ENCODE data around the gene LHFPL3.
"Not testable (repeated sequence)": the region's sequence is repeated elsewhere in the genome, so short reads cannot be mapped to it uniquely, and the experiment has no call there.

Gene LHFPL3

GRCh38 chr7:104695563-104695962 lies 367.2 kb downstream of the LHFPL3 start:
- no peak overlapping the region for H2BK5ac ChIP-seq (ENCODE audit: low read length)

GRCh38 chr7:104700336-104700735 lies 371.9 kb downstream of the LHFPL3 start:
- Histone ChIP-seq H3K9ac (ENCODE audit: low read length) (no peak overlapping the region), H3K27me3 (ENCODE audit: insufficient read depth, low read length, poor library complexity) (no peaks in the 10 kb centered on the region), H3K79me1 (ENCODE audit: low read length) (no peaks in the 10 kb centered on the region), H2BK15ac (replicated peaks; ENCODE audit: low read depth) (no peak overlapping the region), H4K8ac (ENCODE audit: low read depth, low read length) (no peak overlapping the region), H3K23ac (ENCODE audit: low read length) (no peak overlapping the region), H3K18ac (ENCODE audit: low read length) (no peak overlapping the region), H3K4me1 (ENCODE audit: control insufficient read depth, low read depth, low read length) (no peaks in the 10 kb centered on the region), H2AK5ac (ENCODE audit: low read length) (no peak overlapping the region), H3K4ac (ENCODE audit: low read depth, low read length) (no peak overlapping the region), H3K4me3 (ENCODE audit: low read length) (no peak overlapping the region), H2BK120ac (ENCODE audit: low read depth, low read length) (no peak overlapping the region), H3K27ac (ENCODE audit: low read depth, low read length) (no peak overlapping the region), H4K5ac (ENCODE audit: low read length) (no peak overlapping the region), H2BK5ac (ENCODE audit: low read length) (no peak overlapping the region), H3K79me2 (ENCODE audit: control insufficient read depth, insufficient read depth, low read length) (no peaks in the 10 kb centered on the region), H3K4me2 (ENCODE audit: low read length) (no peak overlapping the region), H3K56ac (ENCODE audit: low read length) (no peak overlapping the region), H3K36me3 (ENCODE audit: control insufficient read depth, insufficient read depth, low read length) (no peaks in the 10 kb centered on the region)
- no peak for DNase-seq
- WGBS (ENCODE audit: extremely low coverage, insufficient coverage, low lambda C conversion rate) = no CpG with 5 or more reads among the region's 1 CpG

More at GRCh38 chr7:104695563-104695962, 367.2 kb downstream of the LHFPL3 start:
- Histone ChIP-seq H3K79me1 (ENCODE audit: low read length) (no peaks in the 10 kb centered on the region), H3K4me3 (ENCODE audit: low read length) (no peak overlapping the region), H4K8ac (ENCODE audit: low read depth, low read length) (no peak overlapping the region), H3K9ac (ENCODE audit: low read length) (no peak overlapping the region), H3K4ac (ENCODE audit: low read depth, low read length) (no peak overlapping the region), H2BK15ac (replicated peaks; ENCODE audit: low read depth) (no peak overlapping the region), H3K27me3 (ENCODE audit: insufficient read depth, low read length, poor library complexity) (no peaks in the 10 kb centered on the region), H3K18ac (ENCODE audit: low read length) (no peak overlapping the region), H3K56ac (ENCODE audit: low read length) (no peak overlapping the region), H3K4me1 (ENCODE audit: control insufficient read depth, low read depth, low read length) (no peaks in the 10 kb centered on the region), H4K5ac (ENCODE audit: low read length) (no peak overlapping the region), H2AK5ac (ENCODE audit: low read length) (no peak overlapping the region), H3K36me3 (ENCODE audit: control insufficient read depth, insufficient read depth, low read length) (no peaks in the 10 kb centered on the region), H2BK120ac (ENCODE audit: low read depth, low read length) (no peak overlapping the region), H3K23ac (ENCODE audit: low read length) (no peak overlapping the region), H3K79me2 (ENCODE audit: control insufficient read depth, insufficient read depth, low read length) (no peaks in the 10 kb centered on the region), H3K4me2 (ENCODE audit: low read length) (no peak overlapping the region), H3K27ac (ENCODE audit: low read depth, low read length) (no peak overlapping the region)
- DNase-seq = no peak

- H2AK5ac ChIP-seq (ENCODE audit: low read length); H3K4me1 ChIP-seq (ENCODE audit: control insufficient read depth, low read depth, low read length); H3K27me3 ChIP-seq (ENCODE audit: insufficient read depth, low read length, poor library complexity); H3K23ac ChIP-seq (ENCODE audit: low read length); H3K36me3 ChIP-seq (ENCODE audit: control insufficient read depth, insufficient read depth, low read length); H3K27ac ChIP-seq (ENCODE audit: low read depth, low read length); DNase-seq; H2BK5ac ChIP-seq (ENCODE audit: low read length); H3K4me3 ChIP-seq (ENCODE audit: low read length); H4K8ac ChIP-seq (ENCODE audit: low read depth, low read length); H3K4me2 ChIP-seq (ENCODE audit: low read length); H4K5ac ChIP-seq (ENCODE audit: low read length); H2BK120ac ChIP-seq (ENCODE audit: low read depth, low read length); H3K79me1 ChIP-seq (ENCODE audit: low read length); H3K56ac ChIP-seq (ENCODE audit: low read length); H3K4ac ChIP-seq (ENCODE audit: low read depth, low read length); H3K79me2 ChIP-seq (ENCODE audit: control insufficient read depth, insufficient read depth, low read length); H3K9ac ChIP-seq (ENCODE audit: low read length); H3K18ac ChIP-seq (ENCODE audit: low read length); H2BK15ac ChIP-seq (replicated peaks; ENCODE audit: low read depth): not testable (repeated sequence)
- WGBS (ENCODE audit: extremely low coverage, insufficient coverage, low lambda C conversion rate) = no CpG with 5 or more reads among the region's 2 CpGs
Observed at GRCh38 chr7:104721027-104721426, 392.6 kb downstream of the LHFPL3 start.

- H3K79me2 ChIP-seq (ENCODE audit: control insufficient read depth, insufficient read depth, low read length) = no peaks in the 10 kb centered on the region
- H3K4me1 ChIP-seq (ENCODE audit: control insufficient read depth, low read depth, low read length) = no peaks in the 10 kb centered on the region
- no peak overlapping the region for H2BK15ac ChIP-seq (replicated peaks; ENCODE audit: low read depth)
- H3K4ac ChIP-seq (ENCODE audit: low read depth, low read length) = no peak overlapping the region
- H4K5ac ChIP-seq (ENCODE audit: low read length) = no peak overlapping the region
- no peak overlapping the region for H2AK5ac ChIP-seq (ENCODE audit: low read length)
- H3K4me2 ChIP-seq (ENCODE audit: low read length) = no peak overlapping the region
- no peak for DNase-seq
- H3K56ac ChIP-seq (ENCODE audit: low read length) = no peak overlapping the region
- H3K79me1 ChIP-seq (ENCODE audit: low read length) = no peaks in the 10 kb centered on the region
- no peak overlapping the region for H3K9ac ChIP-seq (ENCODE audit: low read length)
- no CpG with 5 or more reads among the region's 2 CpGs for WGBS (ENCODE audit: extremely low coverage, insufficient coverage, low lambda C conversion rate)
- no peak overlapping the region for H3K27ac ChIP-seq (ENCODE audit: low read depth, low read length)
- no peak overlapping the region for H2BK5ac ChIP-seq (ENCODE audit: low read length)
- H4K8ac ChIP-seq (ENCODE audit: low read depth, low read length) = no peak overlapping the region
- H3K27me3 ChIP-seq (ENCODE audit: insufficient read depth, low read length, poor library complexity) = no peaks in the 10 kb centered on the region
- no peak overlapping the region for H3K23ac ChIP-seq (ENCODE audit: low read length)
- H3K36me3 ChIP-seq (ENCODE audit: control insufficient read depth, insufficient read depth, low read length) = no peaks in the 10 kb centered on the region
- no peak overlapping the region for H2BK120ac ChIP-seq (ENCODE audit: low read depth, low read length)
- H3K18ac ChIP-seq (ENCODE audit: low read length) = no peak overlapping the region
- no peak overlapping the region for H3K4me3 ChIP-seq (ENCODE audit: low read length)
Observed at GRCh38 chr7:104723001-104723400, 394.6 kb downstream of the LHFPL3 start.

GRCh38 chr7:104758504-104758903 lies 430.1 kb downstream of the LHFPL3 start:
- Histone ChIP-seq H3K27me3 (ENCODE audit: insufficient read depth, low read length, poor library complexity) (no peaks in the 10 kb centered on the region), H2BK120ac (ENCODE audit: low read depth, low read length) (no peak overlapping the region), H2AK5ac (ENCODE audit: low read length) (no peak overlapping the region), H3K4ac (ENCODE audit: low read depth, low read length) (no peak overlapping the region), H3K4me1 (ENCODE audit: control insufficient read depth, low read depth, low read length) (no peaks in the 10 kb centered on the region), H2BK15ac (replicated peaks; ENCODE audit: low read depth) (no peak overlapping the region), H3K4me3 (ENCODE audit: low read length) (no peak overlapping the region), H2BK5ac (ENCODE audit: low read length) (no peak overlapping the region), H3K9ac (ENCODE audit: low read length) (no peak overlapping the region), H3K56ac (ENCODE audit: low read length) (no peak overlapping the region), H3K27ac (ENCODE audit: low read depth, low read length) (no peak overlapping the region), H3K36me3 (ENCODE audit: control insufficient read depth, insufficient read depth, low read length) (no peaks in the 10 kb centered on the region), H3K18ac (ENCODE audit: low read length) (no peak overlapping the region), H4K8ac (ENCODE audit: low read depth, low read length) (no peak overlapping the region), H3K4me2 (ENCODE audit: low read length) (no peak overlapping the region), H3K23ac (ENCODE audit: low read length) (no peak overlapping the region), H3K79me2 (ENCODE audit: control insufficient read depth, insufficient read depth, low read length) (no peaks in the 10 kb centered on the region), H3K79me1 (ENCODE audit: low read length) (no peaks in the 10 kb centered on the region), H4K5ac (ENCODE audit: low read length) (no peak overlapping the region)
- WGBS (ENCODE audit: extremely low coverage, insufficient coverage, low lambda C conversion rate) = no CpG with 5 or more reads among the region's 4 CpGs
- DNase-seq = no peak

- Histone ChIP-seq H4K5ac (ENCODE audit: low read length) (no peak overlapping the region), H3K36me3 (ENCODE audit: control insufficient read depth, insufficient read depth, low read length) (no peaks in the 10 kb centered on the region), H3K23ac (ENCODE audit: low read length) (no peak overlapping the region), H3K79me2 (ENCODE audit: control insufficient read depth, insufficient read depth, low read length) (no peaks in the 10 kb centered on the region), H3K56ac (ENCODE audit: low read length) (no peak overlapping the region), H3K4me1 (ENCODE audit: control insufficient read depth, low read depth, low read length) (no peaks in the 10 kb centered on the region), H2BK120ac (ENCODE audit: low read depth, low read length) (no peak overlapping the region), H3K4ac (ENCODE audit: low read depth, low read length) (no peak overlapping the region), H3K4me3 (ENCODE audit: low read length) (no peak overlapping the region), H3K9ac (ENCODE audit: low read length) (no peak overlapping the region), H2BK15ac (replicated peaks; ENCODE audit: low read depth) (no peak overlapping the region), H3K27ac (ENCODE audit: low read depth, low read length) (no peak overlapping the region), H2BK5ac (ENCODE audit: low read length) (no peak overlapping the region), H3K18ac (ENCODE audit: low read length) (no peak overlapping the region), H3K27me3 (ENCODE audit: insufficient read depth, low read length, poor library complexity) (no peaks in the 10 kb centered on the region), H2AK5ac (ENCODE audit: low read length) (no peak overlapping the region), H4K8ac (ENCODE audit: low read depth, low read length) (no peak overlapping the region), H3K4me2 (ENCODE audit: low read length) (no peak overlapping the region), H3K79me1 (ENCODE audit: low read length) (no peaks in the 10 kb centered on the region)
- no CpG with 5 or more reads among the region's 4 CpGs for WGBS (ENCODE audit: extremely low coverage, insufficient coverage, low lambda C conversion rate)
- DNase-seq = no peak
Observed at GRCh38 chr7:104761892-104762291, 433.5 kb downstream of the LHFPL3 start.
